HepG2 (cell line): ENCODE results near the gene OR2B2. TPM values are rescaled to one million over a fixed set of nuclear protein-coding genes. Genes with fewer than 3 reads are reported as not detected.

Experiments
- POLR2A ChIP-seq, 2 experiments: IDR thresholded peaks; 2 replicates each; pipeline ENCODE4 v1.6.1; 2011; ENCODE audit warnings: low read depth in 2 of 2, low read length in 2 of 2, mild to moderate bottlenecking in 1 of 2, moderate library complexity in 1 of 2; ENCODE audit not compliant: insufficient read depth in 1 of 2
- SMARCE1 ChIP-seq: fragments of 450-650 bp; IDR thresholded peaks from 2 replicates; pipeline ENCODE4 v1.6.1; 2017; ENCODE audit warnings: borderline replicate concordance
- TARDBP ChIP-seq: sonication (generic); formaldehyde crosslinking; IDR thresholded peaks from 2 replicates; pipeline ENCODE4 v1.8.0; 2022; ENCODE audit warnings: mild to moderate bottlenecking, missing genetic modification reagents
- ZNF101 ChIP-seq: sonication (generic); formaldehyde crosslinking; IDR thresholded peaks from 2 replicates; pipeline ENCODE4 v1.4.0; 2020; ENCODE audit warnings: mild to moderate bottlenecking, low read depth, missing genetic modification reagents, borderline replicate concordance
- ZNF430 ChIP-seq: sonication (generic); formaldehyde crosslinking; IDR thresholded peaks from 2 replicates; pipeline ENCODE4 v1.9.0; 2021; ENCODE audit warnings: mild to moderate bottlenecking, missing genetic modification reagents
- ZNF503 ChIP-seq: sonication (generic); formaldehyde crosslinking; IDR thresholded peaks from 2 replicates; pipeline ENCODE4 v1.4.0; 2020; ENCODE audit warnings: missing genetic modification reagents
- ZNF615 ChIP-seq: sonication (generic); formaldehyde crosslinking; IDR thresholded peaks from 2 replicates; pipeline ENCODE4 v1.5.0; 2020; ENCODE audit warnings: mild to moderate bottlenecking, missing genetic modification reagents, borderline replicate concordance
- ZNF660 ChIP-seq: sonication (generic); formaldehyde crosslinking; IDR thresholded peaks from 2 replicates; pipeline ENCODE4 v1.5.1; 2020; ENCODE audit warnings: mild to moderate bottlenecking, low read depth, missing genetic modification reagents, borderline replicate concordance
- ZNF7 ChIP-seq: IDR thresholded peaks from 2 replicates; pipeline ENCODE4 v1.6.1; 2016; ENCODE audit warnings: missing biosample characterization, missing genetic modification reagents
- ZNF710 ChIP-seq: sonication (generic); formaldehyde crosslinking; IDR thresholded peaks from 2 replicates; pipeline ENCODE4 v1.5.0; 2020; ENCODE audit warnings: mild to moderate bottlenecking, missing genetic modification reagents, borderline replicate concordance
- polyA plus RNA-seq, 8 experiments: library from polyadenylated mRNA; depleted of rRNA in 3 of 8; stranded (reverse) in 7 of 8; unstranded in 1 of 8; fragments of >200 nt; fragmentation: Illumina TruSeq in 4 of 8; extraction: Trizol in 4 of 8; gene quantifications; 2 replicates each; pipeline versions ENCODE4 v1.2.1 to v1.2.3, GENCODE V29; 2011 to 2016; ENCODE audit warnings: low read depth in 4 of 8, missing spikeins in 1 of 8, mixed read lengths in 1 of 8; ENCODE audit not compliant: insufficient read depth in 1 of 8
- total RNA-seq, 5 experiments: library from RNA; depleted of rRNA; stranded (reverse); fragments of >200 nt; fragmentation: Illumina TruSeq; extraction: Trizol; gene quantifications; 2 replicates each; pipeline ENCODE4 v1.2.3, GENCODE V29; 2016; ENCODE audit warnings: low read depth in 1 of 5
- TF ChIP-seq, protein P1 (sequence below): sonication (generic); formaldehyde crosslinking; IDR thresholded peaks from 2 replicates; pipeline ENCODE4 v1.5.1; 2020; ENCODE audit warnings: missing genetic modification reagents, mild to moderate bottlenecking, borderline replicate concordance
- TF ChIP-seq, protein P2 (sequence below): sonication (generic); formaldehyde crosslinking; IDR thresholded peaks from 2 replicates; pipeline ENCODE4 v1.8.0; 2022; ENCODE audit warnings: missing genetic modification reagents, mild to moderate bottlenecking, inconsistent platforms, borderline replicate concordance
- TF ChIP-seq, protein P3 (sequence below): sonication (generic); formaldehyde crosslinking; IDR thresholded peaks from 2 replicates; pipeline ENCODE4 v1.4.0; 2020; ENCODE audit warnings: missing genetic modification reagents, mild to moderate bottlenecking, borderline replicate concordance
- TF ChIP-seq, protein P4 (sequence below): sonication (generic); formaldehyde crosslinking; IDR thresholded peaks from 2 replicates; pipeline ENCODE4 v1.5.0; 2020; ENCODE audit warnings: missing genetic modification reagents, mild to moderate bottlenecking, borderline replicate concordance

Gene OR2B2
- total and polyA plus RNA-seq, 2 of the 13 experiments (the other 11 are each of a cell fraction or from before 2014, with no cell fraction given), result not detected

DNA sequence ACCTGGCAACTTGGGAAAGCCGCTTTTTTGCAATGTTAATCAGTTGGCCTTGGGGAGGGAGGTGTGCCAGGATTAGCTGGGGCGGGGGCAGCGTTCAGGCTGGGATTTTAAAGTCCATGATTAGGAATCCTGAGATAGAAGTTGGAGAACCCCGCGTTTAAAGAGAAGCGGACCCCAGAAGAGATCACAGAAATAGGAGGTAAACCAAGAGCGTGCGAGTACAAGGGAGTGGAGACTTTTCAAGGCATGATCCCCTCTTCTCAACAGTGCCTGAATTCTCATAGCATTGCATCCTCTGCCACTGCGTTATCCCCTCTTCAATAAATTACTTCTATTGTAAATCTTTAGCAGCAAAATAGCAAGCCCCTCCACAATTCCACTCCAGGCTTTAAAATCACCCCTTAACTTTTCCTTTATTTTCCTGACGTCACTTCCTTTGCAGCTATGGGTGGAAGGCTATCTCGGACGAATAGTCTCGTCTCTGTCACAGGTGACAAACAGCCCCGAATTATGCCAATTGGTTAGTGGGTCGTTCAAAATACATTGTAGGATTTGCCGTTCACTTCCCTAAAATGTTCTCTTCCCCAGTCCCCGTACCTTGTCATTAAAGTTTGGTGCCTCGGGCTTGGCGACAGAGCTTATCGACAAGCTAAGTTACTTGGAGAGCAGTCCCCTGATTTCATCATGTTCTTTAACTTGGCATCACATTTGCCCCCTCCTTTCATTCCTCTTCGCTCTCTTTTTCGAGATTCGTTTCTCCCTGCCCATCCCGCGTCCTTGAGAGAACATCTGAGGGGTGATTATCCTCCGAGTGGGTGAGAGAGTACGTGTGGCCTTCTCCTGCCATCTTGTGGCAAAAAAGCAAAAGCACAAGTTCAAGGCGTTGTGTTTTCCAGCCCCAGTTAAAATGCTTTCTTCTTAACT is 17.1 kb downstream of the OR2B2 start (continued):
- TF ChIP-seq, protein P1, sequence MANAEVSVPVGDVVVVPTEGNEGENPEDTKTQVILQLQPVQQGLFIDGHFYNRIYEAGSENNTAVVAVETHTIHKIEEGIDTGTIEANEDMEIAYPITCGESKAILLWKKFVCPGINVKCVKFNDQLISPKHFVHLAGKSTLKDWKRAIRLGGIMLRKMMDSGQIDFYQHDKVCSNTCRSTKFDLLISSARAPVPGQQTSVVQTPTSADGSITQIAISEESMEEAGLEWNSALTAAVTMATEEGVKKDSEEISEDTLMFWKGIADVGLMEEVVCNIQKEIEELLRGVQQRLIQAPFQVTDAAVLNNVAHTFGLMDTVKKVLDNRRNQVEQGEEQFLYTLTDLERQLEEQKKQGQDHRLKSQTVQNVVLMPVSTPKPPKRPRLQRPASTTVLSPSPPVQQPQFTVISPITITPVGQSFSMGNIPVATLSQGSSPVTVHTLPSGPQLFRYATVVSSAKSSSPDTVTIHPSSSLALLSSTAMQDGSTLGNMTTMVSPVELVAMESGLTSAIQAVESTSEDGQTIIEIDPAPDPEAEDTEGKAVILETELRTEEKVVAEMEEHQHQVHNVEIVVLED, result no peak
- TF ChIP-seq, protein P2, sequence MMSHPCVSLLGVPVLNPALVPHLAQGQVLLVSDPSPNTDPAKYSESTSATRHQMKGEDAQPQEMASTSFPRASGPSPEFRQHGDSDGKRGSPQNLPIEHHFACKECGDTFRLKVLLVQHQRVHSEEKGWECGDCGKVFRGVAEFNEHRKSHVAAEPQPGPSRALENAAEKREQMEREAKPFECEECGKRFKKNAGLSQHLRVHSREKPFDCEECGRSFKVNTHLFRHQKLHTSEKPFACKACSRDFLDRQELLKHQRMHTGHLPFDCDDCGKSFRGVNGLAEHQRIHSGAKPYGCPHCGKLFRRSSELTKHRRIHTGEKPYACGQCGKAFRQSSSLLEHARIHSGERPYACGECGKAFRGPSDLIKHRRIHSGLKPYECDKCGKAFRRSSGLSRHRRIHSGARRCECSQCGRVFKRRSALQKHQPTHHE (CRISPR knock-in tag), result peak; percentile 64; the same call in 1 of the 2 replicates
- TF ChIP-seq ZNF503 (CRISPR knock-in tag) (0 out of 2 replicates have a peak, but pooled peaks have one; percentile 23), ZNF710 (CRISPR knock-in tag) (peak; percentile 75; the same call in 1 of the 2 replicates), ZNF660 (no peak), TARDBP (peak; percentile 24; the same call in 1 of the 2 replicates), ZNF615 (CRISPR knock-in tag) (no peak), ZNF430 (peak; percentile 9; the same call in 1 of the 2 replicates), SMARCE1 (no peak), ZNF101 (no peak), ZNF7 (CRISPR knock-in tag) (no peak), POLR2A (IDR thresholded peaks at IDR 0.05; ENCODE audit: insufficient read depth in 1 of 2, low read depth in 2 of 2, low read length in 2 of 2) (peak; percentile 8 to 30; a peak in 3 of 4 replicates)
- TF ChIP-seq, protein P3, sequence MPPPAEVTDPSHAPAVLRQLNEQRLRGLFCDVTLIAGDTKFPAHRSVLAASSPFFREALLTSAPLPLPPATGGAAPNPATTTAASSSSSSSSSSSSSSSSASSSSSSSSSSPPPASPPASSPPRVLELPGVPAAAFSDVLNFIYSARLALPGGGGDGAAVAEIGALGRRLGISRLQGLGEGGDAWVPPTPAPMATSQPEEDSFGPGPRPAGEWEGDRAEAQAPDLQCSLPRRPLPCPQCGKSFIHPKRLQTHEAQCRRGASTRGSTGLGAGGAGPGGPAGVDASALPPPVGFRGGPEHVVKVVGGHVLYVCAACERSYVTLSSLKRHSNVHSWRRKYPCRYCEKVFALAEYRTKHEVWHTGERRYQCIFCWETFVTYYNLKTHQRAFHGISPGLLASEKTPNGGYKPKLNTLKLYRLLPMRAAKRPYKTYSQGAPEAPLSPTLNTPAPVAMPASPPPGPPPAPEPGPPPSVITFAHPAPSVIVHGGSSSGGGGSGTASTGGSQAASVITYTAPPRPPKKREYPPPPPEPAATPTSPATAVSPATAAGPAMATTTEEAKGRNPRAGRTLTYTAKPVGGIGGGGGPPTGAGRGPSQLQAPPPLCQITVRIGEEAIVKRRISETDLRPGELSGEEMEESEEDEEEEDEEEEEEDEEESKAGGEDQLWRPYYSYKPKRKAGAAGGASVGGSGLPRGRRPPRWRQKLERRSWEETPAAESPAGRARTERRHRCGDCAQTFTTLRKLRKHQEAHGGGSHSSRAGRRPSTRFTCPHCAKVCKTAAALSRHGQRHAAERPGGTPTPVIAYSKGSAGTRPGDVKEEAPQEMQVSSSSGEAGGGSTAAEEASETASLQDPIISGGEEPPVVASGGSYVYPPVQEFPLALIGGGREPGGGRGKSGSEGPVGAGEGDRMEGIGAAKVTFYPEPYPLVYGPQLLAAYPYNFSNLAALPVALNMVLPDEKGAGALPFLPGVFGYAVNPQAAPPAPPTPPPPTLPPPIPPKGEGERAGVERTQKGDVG, result no peak
- TF ChIP-seq, protein P4, sequence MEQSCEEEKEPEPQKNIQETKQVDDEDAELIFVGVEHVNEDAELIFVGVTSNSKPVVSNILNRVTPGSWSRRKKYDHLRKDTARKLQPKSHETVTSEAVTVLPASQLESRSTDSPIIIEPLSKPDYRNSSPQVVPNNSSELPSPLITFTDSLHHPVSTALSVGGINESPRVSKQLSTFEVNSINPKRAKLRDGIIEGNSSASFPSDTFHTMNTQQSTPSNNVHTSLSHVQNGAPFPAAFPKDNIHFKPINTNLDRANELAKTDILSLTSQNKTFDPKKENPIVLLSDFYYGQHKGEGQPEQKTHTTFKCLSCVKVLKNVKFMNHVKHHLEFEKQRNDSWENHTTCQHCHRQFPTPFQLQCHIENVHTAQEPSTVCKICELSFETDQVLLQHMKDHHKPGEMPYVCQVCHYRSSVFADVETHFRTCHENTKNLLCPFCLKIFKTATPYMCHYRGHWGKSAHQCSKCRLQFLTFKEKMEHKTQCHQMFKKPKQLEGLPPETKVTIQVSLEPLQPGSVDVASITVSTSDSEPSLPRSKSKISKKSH (CRISPR knock-in tag), result no peak
